AG04450 (cell line): ENCODE data around the gene ARHGAP19. TPM values are rescaled to one million over a fixed set of nuclear protein-coding genes. Genes with fewer than 3 reads are reported as not detected.
A peak's percentile ranks its signal among the peaks of the same experiment; 100 is the strongest.
"Not testable (repeated sequence)": the region's sequence is repeated elsewhere in the genome, so short reads cannot be mapped to it uniquely, and the experiment has no call there.

ENCODE experiments used
- CTCF ChIA-PET: fragments of 300-600, 350-600 bp; formaldehyde crosslinking; extraction: SDS; loops from one replicate; lab custom pipeline; 2022; ENCODE audit warnings: antibody characterized with exemption, inconsistent platforms; lab: Charles Lee
- POLR2A ChIA-PET: fragments of 350-600 bp; formaldehyde crosslinking; extraction: SDS; loops from one replicate; lab custom pipeline; 2021; ENCODE audit warnings: antibody characterized with exemption, inconsistent platforms; lab: Yijun Ruan, JAX
- DNase-seq: peaks from one replicate; pipeline ENCODE4 v3.0.0-alpha.2; 2011; ENCODE audit warnings: low read depth, low spot score
- H3K27ac ChIP-seq: one replicate; pipeline ENCODE4 v1.5.1; 2012; ENCODE audit warnings: low read depth, low read length, control low read depth
- H3K27me3 ChIP-seq: one replicate; pipeline ENCODE4 v1.6.0; 2012; ENCODE audit warnings: low read length; ENCODE audit not compliant: control insufficient read depth, insufficient read depth
- H3K4me3 ChIP-seq: 2 replicates; pipeline ENCODE4 v1.5.1; 2011; ENCODE audit warnings: mild to moderate bottlenecking, low read depth, low read length, control low read depth
- H3K9me3 ChIP-seq: 2 replicates; pipeline ENCODE4 v1.5.1; 2012; ENCODE audit warnings: low read length; ENCODE audit not compliant: control insufficient read depth, insufficient read depth
- CTCF ChIP-seq: IDR thresholded peaks from 2 replicates; pipeline ENCODE4 v1.5.1; 2011; ENCODE audit warnings: low read depth, low read length, control low read depth, inconsistent platforms
- polyA plus RNA-seq: library from polyadenylated mRNA; depleted of rRNA; stranded (reverse); fragments of >200 nt; gene quantifications from 2 replicates; pipeline ENCODE4 v1.2.3, GENCODE V29; 2011

The ARHGAP19 gene
- polyA plus RNA-seq, 1 experiment: 8.6 TPM

DNA sequence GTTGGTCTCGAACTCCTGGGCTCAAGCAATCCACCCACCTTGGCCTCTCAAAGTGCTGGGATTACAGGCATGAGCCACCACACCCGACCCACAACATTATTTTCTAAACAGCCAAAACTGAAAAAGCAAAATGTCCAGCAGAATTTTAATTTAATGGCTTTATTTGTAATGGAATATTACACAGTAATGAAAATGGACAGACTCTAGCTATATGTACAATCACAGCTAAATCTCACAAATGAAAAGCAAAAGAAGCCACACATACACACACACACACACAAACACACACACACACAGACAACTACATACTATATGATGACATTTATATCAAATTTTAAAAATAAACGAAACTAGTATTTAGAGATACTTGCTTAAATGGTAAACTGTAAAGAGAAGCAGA, 18.7 kb downstream of the ARHGAP19 start:
- ChIA-PET CTCF (interaction anchor here (0.6 to 1.8 kb wide), 4 partner anchors 59 to 455 kb away, joined by 3 to 14 read pairs (median 6); no protein-coding TSS in a partner anchor), POLR2A (no interaction called here)
- DNase-seq: no peak
- no peak for TF ChIP-seq CTCF
- no peaks in the 10 kb centered on the region for H3K9me3 ChIP-seq
- H3K27ac ChIP-seq: no peak overlapping the region
- no peak overlapping the region for H3K4me3 ChIP-seq
- H3K27me3 ChIP-seq: no peaks in the 10 kb centered on the region

DNA sequence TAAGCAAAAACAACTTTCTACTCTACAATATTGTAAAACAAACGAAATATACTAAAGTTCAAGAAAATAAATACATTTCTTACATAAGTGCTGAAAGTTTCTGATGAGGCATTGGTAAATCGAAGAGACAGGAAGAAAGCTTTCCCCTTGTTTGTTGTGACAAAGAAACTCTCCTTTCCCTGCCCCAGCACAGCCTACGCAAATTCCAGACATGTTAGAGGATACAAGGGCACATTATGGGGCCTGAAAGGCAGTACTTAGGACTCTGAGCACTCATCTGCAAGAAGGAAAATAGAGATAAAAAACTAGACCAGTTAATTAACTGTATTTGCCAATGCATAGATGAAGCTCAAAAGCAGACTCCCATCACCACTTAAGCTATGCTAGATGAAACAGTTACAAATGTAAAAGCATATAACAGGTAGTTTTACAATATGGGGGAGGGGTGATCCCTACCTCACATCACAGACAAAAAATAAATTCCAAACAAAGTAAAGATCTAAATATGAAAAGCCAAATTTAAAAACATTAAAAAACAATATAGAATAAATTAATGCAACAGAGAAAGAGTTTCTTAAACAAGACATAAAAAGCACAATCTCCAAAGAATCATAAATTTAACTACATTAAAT, 21.8 kb downstream of the ARHGAP19 start:
- H3K4me3 ChIP-seq: no peak overlapping the region
- peak; percentile 36 for DNase-seq
- H3K9me3 ChIP-seq: no peaks in the 10 kb centered on the region
- ChIA-PET POLR2A (no interaction called here), CTCF (interaction anchor here (0.8 to 2.9 kb wide), 5 partner anchors 8 to 63 kb away, joined by 3 to 38 read pairs (median 7); no protein-coding TSS in a partner anchor)
- TF ChIP-seq CTCF: no peak
- no peaks in the 10 kb centered on the region for H3K27me3 ChIP-seq
- H3K27ac ChIP-seq: no peak overlapping the region

DNA sequence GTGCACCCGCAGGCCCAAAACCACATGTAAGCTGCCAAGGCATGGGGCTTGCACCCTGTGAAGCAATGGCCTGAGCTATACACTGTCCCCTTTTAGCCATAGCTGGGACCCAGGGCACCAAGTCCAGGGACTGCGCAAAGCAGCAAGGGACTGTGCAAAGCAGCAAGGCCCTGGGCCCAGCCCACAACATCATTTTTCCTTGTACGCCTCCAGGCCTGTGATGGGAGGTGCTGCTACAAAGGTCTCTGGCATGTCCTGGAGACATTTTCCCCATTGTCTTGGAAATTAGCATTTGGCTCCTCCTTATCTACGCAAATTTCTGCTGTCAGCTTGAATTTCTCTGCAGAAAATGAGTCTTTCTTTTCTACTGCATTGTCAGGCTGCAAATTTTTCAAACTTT, 24.8 kb downstream of the ARHGAP19 start:
- no peak for TF ChIP-seq CTCF
- CTCF ChIA-PET: interaction anchor here (0.8 to 0.9 kb wide), 2 partner anchors 11 to 33 kb away, joined by 3 read pairs; no protein-coding TSS in a partner anchor
- Histone ChIP-seq H3K27ac (no peak overlapping the region), H3K4me3 (no peak overlapping the region), H3K9me3 (no peaks in the 10 kb centered on the region), H3K27me3 (no peaks in the 10 kb centered on the region)
- POLR2A ChIA-PET: no interaction called here
- no peak for DNase-seq

DNA sequence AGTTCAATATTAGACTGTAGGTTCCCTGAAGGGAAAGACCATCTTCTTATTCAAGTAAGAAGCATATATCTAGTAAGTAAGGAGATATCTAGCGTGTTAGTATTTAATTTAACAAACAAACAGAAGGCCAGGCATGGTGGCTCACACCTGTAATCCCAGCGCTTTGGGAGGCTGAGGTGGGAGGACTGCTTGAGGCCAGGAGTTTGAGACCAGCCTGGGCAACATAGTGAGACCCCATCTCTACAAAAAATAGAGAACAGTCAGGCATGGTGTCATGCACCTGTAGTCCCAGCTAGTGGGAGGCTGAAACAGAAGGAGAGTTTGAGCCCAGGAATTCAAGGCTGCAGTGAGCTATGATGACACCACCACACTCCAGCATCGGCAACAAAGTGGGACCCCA, 27.3 kb downstream of the ARHGAP19 start:
- H3K9me3 ChIP-seq, DNase-seq, H3K4me3 ChIP-seq, H3K27ac ChIP-seq, H3K27me3 ChIP-seq, POLR2A ChIA-PET: not testable (repeated sequence)
- CTCF ChIA-PET: interaction anchor here (4.0 kb wide), 1 partner anchor 13 kb away, joined by 20 read pairs; no protein-coding TSS in a partner anchor

DNA sequence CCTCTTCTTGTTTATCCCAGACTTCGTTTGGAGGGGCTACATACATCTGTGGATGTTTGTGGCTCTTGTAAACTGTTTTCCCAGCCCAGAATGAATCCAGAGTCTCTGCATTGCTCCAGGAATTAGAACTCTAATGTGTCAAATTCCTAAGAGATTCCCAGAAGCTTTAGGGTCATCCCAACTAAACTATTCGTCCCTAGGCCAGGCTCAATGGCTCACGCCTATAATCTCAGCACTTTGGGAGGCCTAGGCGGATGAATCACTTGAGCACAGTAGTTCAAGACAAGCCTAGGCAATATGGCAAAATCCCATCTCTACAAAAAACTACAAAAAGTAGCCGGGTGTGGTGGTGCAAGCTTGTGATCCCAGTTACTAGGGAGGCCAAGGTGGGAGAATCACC, 28.5 kb downstream of the ARHGAP19 start:
- no peaks in the 10 kb centered on the region for H3K27me3 ChIP-seq
- no peak for DNase-seq
- TF ChIP-seq CTCF: no peak
- no peak overlapping the region for H3K27ac ChIP-seq
- POLR2A ChIA-PET: no interaction called here
- H3K4me3 ChIP-seq: no peak overlapping the region
- H3K9me3 ChIP-seq: no peaks in the 10 kb centered on the region
- CTCF ChIA-PET: interaction anchor here (1.5 to 4.0 kb wide), 2 partner anchors 14 to 53 kb away, joined by 3 to 20 read pairs; no protein-coding TSS in a partner anchor
